ENCODE results near the gene CLEC6A.
"Not testable (repeated sequence)": the region's sequence is repeated elsewhere in the genome, so short reads cannot be mapped to it uniquely, and the experiment has no call there.

Gene CLEC6A

DNA sequence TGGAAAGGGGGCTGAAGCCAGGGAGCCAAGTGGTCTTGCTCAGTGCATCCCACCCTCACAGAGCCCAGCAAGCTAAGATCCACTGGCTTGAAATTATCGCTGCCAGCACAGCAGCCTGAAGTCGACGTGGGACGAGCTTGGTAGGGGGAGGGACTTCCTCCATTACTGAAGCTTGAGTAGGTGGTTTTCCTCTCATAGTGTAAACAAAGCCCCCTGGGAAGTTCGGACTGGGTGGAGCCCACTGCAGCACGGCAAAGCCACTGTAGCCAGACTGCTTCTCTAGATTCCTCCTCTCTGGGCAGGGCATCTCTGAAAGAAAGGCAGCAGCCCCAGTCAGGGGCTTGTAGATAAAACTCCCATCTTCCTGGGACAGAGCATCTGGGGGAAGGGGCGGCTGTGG is 40.3 kb downstream of the CLEC6A start:
- DNase-seq = not testable (repeated sequence)

DNA sequence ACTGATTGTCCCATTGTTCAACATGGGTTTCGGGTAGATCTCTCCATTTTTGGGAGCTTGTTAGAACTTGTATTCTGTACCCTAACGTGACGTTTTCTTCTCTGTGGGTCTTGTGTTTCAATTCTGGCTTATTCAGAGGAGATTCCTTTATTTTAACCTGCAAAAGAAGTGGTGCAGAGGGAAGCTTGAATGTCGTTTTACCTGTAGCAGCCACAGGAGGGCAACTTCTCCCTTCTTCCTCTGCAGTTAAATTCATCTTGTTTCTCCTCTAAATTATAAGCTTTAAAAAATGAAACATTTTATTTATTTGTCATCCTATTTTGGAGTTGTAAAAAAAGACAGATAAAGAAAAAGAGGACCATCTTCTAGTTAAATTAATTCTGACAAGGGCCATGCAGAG is 43.9 kb downstream of the CLEC6A start:
- DNase-seq = no peak

DNA sequence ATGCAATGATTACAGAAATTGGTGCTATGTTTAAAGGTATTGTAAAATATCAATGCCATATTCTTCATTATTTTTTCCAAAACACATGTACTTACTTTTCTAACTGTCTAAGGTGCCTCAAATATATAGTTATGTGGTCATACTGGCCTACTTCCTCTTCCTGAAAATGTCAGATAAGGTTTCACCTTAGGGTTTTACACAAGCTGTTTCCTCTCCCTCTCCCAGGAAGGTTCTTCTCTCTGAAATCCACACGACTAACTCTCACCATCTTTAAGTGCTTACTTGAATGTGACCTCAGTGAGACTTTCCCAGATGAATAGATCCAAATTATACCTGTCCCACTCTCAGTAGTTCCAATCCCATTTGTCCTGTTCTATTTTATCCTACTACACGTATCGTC is 46.0 kb downstream of the CLEC6A start:
- no peak for DNase-seq

DNA sequence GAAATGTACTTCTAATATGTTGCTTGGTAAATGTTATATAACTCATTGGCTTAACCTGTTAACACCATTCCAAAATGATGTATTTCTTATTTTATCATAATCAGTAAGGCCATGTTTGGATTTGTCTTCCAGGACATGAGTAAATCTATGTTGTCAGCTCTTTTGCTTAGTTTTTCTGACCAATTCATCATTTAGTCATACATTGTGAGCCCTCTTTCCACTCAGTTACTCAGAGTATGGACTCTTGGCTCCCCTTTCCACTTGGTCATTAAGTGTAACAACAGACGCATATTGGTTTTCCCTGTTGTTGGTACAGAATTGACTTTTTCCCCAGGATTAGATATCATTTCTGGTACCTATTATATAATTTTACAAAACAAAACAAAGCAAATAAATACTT is 48.6 kb downstream of the CLEC6A start:
- no peak for DNase-seq

DNA sequence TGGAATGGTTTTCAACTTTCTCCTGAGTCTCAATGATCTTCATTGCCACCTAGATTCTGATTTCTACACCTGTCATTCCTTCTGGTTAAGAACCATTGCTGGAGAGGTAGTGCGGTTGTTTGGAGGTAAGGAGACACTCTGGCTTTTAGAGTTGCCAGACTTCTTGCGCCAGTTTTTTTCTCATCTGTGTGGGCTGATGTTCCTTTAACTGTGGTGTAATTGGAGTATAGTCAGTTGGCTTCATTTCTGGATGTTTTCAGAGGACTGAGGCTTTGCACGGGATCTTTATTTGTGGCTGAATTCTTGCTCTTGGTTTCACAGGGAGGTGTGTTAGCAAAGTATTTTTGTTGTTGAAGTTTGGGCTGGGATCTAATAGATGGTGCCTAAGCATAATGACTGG is 51.8 kb downstream of the CLEC6A start:
- DNase-seq = no peak

DNA sequence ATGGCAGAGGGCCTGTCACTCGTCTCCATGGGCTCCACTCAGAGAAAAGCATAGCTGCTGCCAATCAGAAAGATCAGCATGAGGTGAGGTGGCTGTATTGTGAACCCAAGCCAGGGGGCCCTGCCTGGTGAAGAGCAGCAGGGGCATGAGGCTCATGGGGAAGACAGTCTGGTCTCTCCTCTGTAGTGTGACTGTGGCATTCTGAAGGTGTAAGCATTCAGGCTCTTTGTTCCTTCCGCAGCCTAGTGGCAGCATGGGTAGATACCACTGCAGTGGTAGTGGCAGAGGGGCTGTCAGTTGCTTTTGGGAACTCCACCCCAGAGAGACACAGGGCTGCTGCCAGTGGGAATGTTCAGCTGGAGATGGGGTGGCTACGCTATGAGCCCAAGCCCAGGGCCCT is 52.5 kb downstream of the CLEC6A start:
- DNase-seq = no peak

DNA sequence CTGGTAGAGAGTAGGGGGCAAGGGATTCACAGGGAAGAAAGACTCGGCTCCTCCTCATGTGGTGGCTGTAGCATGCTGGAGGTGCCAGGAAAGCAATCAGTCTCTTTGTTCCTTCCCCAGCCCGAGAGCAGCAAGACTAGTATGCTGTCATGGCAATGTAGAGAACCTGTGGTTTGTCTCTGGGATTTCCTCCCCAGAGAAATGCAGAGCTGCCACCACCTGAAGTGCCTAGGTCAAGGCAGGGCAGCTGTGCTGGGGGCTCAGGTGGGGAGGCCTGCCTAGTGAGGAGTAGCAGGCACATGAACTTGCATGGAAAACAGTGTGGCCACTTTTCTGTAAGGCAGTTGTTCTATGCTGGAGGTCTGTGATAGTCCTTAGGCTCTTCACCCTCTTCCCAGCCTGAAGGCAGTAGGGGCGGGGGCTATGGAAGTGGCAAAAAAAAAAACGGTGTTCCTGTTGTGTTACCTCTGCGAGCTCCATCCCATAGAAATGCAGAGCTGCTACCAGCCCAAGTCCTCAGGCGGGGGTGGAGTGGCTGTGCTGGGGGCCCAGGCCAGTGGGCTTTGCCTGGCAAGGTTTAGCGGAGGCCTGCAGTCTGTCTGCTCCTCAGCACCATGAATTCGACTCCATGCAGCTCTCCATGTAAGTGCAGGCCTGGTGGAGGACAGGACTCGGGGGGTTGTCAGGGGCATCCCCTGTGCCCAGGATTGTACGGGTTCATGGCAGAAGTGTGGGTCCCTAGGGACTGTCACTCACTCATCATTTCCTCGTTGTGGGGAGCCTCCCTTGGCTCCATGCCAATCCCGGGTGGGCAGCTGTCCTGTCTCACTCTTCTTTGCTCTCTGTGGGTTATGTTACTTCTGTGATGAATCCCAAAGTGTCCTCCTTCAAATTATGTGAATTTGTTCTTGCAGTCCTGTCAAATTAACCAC is 53.4 kb downstream of the CLEC6A start:
- DNase-seq = no peak

DNA sequence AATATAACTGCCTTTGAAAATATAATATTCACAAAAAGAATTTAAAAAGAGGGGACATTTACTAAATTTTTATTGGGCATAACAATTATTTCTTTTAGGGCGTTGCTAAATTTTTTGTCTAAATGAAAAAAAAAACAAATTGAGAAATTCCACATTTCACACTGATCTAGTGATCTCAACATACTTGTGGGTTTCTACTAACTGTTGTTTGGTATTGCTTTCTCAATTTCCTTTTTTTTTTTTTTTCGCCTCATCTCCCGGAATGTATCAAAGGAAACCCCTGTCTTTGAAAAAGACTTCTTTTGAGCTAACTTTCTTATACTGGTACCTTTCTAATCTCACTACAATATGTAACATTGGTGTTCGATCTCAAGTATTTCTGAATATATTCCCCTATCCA is 57.5 kb downstream of the CLEC6A start, which contains the start of gene CLEC4D:
TSS of gene CLEC4D (plus strand) at position 248 of the 400 bp plus-strand sequence. CDS start 230 bp downstream, outside the sequence.
- DNase-seq = no peak

DNA sequence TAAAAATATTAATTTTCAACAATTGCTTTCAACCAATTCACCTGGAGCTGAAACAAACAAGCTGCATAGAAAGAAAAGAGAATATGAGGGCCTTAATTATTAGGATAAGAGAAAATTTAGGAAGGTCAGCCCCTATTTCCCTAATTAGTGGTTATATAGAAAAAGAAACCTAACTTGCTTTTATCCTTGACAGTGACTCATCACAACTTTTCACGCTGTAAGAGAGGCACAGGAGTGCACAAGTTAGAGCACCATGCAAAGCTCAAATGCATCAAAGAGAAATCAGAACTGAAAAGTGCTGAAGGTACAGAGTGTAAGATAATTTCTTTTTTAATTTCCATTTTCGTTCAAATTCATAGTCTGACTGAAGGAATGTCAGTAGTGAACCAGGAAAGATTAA is 62.2 kb downstream of the CLEC6A start:
- DNase-seq = no peak

DNA sequence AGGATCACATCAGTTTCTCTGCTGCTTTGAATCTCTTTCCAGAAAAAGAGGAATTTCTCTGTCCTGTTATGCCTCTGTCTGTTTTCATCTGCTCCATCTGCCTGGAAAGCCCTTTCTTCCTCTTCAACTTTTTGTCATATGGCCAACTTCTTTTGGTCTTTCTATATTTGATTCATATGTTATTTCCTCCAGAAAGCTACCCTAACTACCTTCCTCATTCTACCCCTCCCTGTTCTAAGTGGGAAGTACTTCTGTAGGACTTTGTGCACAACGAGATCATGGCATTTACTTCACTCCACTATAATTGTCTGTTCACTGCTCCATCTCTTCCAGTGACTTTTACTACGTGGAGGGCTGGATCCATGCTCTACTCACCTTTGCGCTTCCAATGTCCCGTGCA is 63.4 kb downstream of the CLEC6A start:
- DNase-seq = no peak

DNA sequence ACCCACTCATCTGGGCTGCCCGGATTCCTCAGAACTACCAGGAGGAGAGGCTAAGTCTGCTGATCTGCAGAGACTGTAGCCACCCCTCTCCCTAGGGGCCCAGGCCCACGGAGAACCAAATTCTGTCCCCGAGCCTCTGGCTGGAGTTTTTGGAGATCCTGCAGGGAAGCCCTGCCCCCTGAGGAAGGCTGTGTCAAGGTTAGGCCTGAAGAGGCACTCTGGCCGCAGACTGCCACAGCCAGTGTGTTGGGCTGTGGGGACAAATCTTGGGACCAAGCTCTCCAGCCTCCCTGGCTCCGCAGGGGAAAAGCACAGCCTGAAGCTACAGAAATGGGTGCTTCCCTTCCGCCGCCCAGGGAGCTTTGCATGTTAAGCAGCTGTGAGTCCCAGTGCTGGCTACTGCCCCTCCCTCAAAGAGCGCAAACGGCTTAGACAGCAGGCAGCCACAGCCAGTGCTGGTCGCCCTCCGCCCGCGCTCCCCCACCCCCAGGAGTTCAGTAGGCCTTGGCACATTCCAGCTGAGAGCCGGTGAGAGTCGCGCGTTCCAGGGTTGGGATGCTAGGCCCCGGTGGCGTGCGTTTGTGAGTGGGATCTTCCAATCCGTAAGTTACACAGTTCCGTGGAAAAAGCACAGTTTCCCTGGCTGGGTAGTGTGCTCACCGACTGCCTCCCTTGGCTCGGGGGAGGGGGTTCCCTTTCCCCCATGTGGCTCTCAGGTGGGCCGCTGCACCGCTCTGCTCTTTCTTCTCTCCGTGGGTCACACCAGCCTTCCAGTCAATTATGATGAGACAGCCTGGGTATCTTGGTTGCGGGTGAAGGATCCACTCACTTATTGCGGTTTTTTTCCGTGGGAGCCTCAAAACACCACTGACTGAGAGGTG is 71.7 kb downstream of the CLEC6A start:
- DNase-seq = no peak
